ENCODE data around the gene LRRC10B.

LRRC10B gene

GRCh38 chr11:61526956-61527731 lies 18.6 kb downstream of the LRRC10B start:
- intact Hi-C loops (cut with DNase I): no loop called here
- DNase-seq: no peak

- no peak for DNase-seq
These were observed 19.6 kb downstream of the LRRC10B start for GRCh38 chr11:61528114-61528513.

GRCh38 chr11:61529537-61530225 lies 21.1 kb downstream of the LRRC10B start:
- no peak for DNase-seq
- intact Hi-C loops (cut with DNase I): no loop called here

More at GRCh38 chr11:61528114-61528513, 19.6 kb downstream of the LRRC10B start:
- intact Hi-C loops (cut with DNase I): no loop called here

GRCh38 chr11:61531044-61531443 lies 22.5 kb downstream of the LRRC10B start:
- DNase-seq: no peak
- intact Hi-C loops (cut with DNase I): no loop called here

GRCh38 chr11:61532134-61533038 lies 23.8 kb downstream of the LRRC10B start:
- intact Hi-C loops (cut with DNase I): no loop called here
- peak in 2 of 10 donors; percentile 28 to 37 for DNase-seq

GRCh38 chr11:61533039-61533375 lies 24.5 kb downstream of the LRRC10B start:
- intact Hi-C loops (cut with DNase I): no loop called here
- no peak for DNase-seq

GRCh38 chr11:61533401-61533800 lies 24.9 kb downstream of the LRRC10B start:
- DNase-seq: no peak
- intact Hi-C loops (cut with DNase I): no loop called here

GRCh38 chr11:61534025-61534932 lies 25.7 kb downstream of the LRRC10B start:
- intact Hi-C loops (cut with DNase I): no loop called here
- no peak for DNase-seq

- intact Hi-C loops (cut with DNase I): no loop called here
- peak in 6 of 10 donors; percentile 46 to 92 (median 73) for DNase-seq
These were observed 26.6 kb downstream of the LRRC10B start for GRCh38 chr11:61534933-61535839.

GRCh38 chr11:61535998-61536675 lies 27.6 kb downstream of the LRRC10B start:
- intact Hi-C loops (cut with DNase I): no loop called here
- DNase-seq: no peak

GRCh38 chr11:61536676-61537270 lies 28.2 kb downstream of the LRRC10B start:
- DNase-seq: no peak
- intact Hi-C loops (cut with DNase I): no loop called here

GRCh38 chr11:61537326-61537725 lies 28.8 kb downstream of the LRRC10B start:
- DNase-seq: no peak
- intact Hi-C loops (cut with DNase I): no loop called here

GRCh38 chr11:61538636-61538961 lies 30.1 kb downstream of the LRRC10B start:
- intact Hi-C loops (cut with DNase I): no loop called here
- no peak for DNase-seq

- intact Hi-C loops (cut with DNase I): no loop called here
- no peak for DNase-seq
These were observed 30.5 kb downstream of the LRRC10B start for GRCh38 chr11:61539006-61539405.

- no peak for DNase-seq
- intact Hi-C loops (cut with DNase I): no loop called here
These were observed 31.3 kb downstream of the LRRC10B start for GRCh38 chr11:61539831-61540357.

GRCh38 chr11:61540528-61540927 lies 32.0 kb downstream of the LRRC10B start:
- DNase-seq: no peak
- intact Hi-C loops (cut with DNase I): no loop called here

- DNase-seq: no peak
- intact Hi-C loops (cut with DNase I): no loop called here
These were observed 33.0 kb downstream of the LRRC10B start for GRCh38 chr11:61541598-61541997.

- intact Hi-C loops (cut with DNase I): no loop called here
- DNase-seq: peak in 1 of 10 donors; percentile 38
These were observed 33.5 kb downstream of the LRRC10B start for GRCh38 chr11:61542024-61542461.

All from posterior cingulate gyrus (tissue), 11 donors.